ENCODE data around the gene HBG2.

Gene HBG2

GRCh38 chr11:5226732-5227310, 27.8 kb downstream of the HBG2 start, which contains the start of gene HBB:
Gene HBB (minus strand): TSS chr11:5227071. CDS start chr11:5227021, 50 bp downstream.
- no peak for DNase-seq

DNA sequence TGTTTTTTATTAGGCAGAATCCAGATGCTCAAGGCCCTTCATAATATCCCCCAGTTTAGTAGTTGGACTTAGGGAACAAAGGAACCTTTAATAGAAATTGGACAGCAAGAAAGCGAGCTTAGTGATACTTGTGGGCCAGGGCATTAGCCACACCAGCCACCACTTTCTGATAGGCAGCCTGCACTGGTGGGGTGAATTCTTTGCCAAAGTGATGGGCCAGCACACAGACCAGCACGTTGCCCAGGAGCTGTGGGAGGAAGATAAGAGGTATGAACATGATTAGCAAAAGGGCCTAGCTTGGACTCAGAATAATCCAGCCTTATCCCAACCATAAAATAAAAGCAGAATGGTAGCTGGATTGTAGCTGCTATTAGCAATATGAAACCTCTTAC, 29.1 kb downstream of the HBG2 start:
- DNase-seq = no peak

- no peak for DNase-seq
Observed at GRCh38 chr11:5224538-5225479, 29.8 kb downstream of the HBG2 start.

DNA sequence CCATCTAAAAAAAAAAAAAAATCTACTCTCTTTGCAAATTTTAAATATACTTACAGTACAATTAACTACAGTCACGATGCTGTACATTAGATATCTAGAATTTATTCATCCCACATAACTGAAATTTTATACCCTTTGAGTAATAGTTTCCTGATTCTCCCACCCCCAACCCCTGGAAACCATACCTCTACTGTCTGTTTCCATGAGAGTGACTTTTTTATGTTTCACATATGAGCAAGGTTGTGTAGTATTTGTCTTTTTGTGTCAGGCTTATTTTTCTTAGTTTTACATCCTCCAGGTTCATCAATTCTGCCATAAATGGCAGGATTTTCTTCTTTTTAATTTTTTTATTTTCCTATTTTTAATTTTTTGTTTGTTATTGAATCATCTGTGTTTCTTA, 30.9 kb downstream of the HBG2 start:
- no peak for DNase-seq

GRCh38 chr11:5223146-5223545, 31.4 kb downstream of the HBG2 start:
- DNase-seq = no peak

DNA sequence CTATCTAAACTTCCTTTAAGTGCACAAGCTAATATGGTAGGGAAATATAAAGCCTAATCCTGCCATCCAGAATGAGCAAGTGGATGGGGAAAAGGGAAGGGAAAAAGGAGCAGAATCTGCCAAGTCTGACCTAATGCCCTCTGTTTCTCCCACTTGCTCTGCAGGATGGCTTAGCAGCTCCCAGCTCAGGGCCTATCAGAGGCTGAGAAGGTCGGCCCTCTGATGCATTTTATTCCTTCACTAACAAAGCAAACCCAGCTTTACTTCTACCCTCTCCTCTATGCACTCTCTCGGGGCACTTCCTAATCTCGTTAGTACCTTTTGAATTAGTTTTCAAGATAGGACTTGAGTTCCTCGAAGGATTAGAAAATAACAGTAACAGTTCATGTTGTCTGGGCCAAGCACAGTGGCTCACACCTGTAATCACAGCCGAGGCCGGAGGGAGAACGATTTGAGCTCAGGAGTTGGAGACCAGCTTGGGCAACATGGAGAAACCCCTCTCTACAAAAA, 44.1 kb downstream of the HBG2 start:
- no peak for DNase-seq

GRCh38 chr11:5204787-5205186, 49.8 kb downstream of the HBG2 start:
- no peak for DNase-seq

- no peak for DNase-seq
Observed at GRCh38 chr11:5203366-5203765, 51.2 kb downstream of the HBG2 start.

All from NCI-H2171 (cell line).